Mucosa of gallbladder (tissue), 1 donor: Measurements from ENCODE around the gene PLA2G4E. TPM values are rescaled to one million over a fixed set of nuclear protein-coding genes. Genes with fewer than 3 reads are reported as not detected.

Experiments
- DNase-seq: peaks from one replicate; pipeline ENCODE4 v3.0.0-alpha.2; 2020; ENCODE audit warnings: low spot score
- total RNA-seq: library from RNA; stranded (reverse); gene quantifications from one replicate; pipeline ENCODE4 v1.2.1, GENCODE V29; 2021
- donor health status: DM: no; HTN: no; CAD: no.

The PLA2G4E gene
- total RNA-seq, 1 donor from 2014 or later: 0.09 TPM

- DNase-seq: no peak
Observed at GRCh38 chr15:42018306-42019224, 2.3 kb downstream of the PLA2G4E start.

GRCh38 chr15:42016971-42017370 lies 3.9 kb downstream of the PLA2G4E start:
- no peak for DNase-seq

GRCh38 chr15:42014406-42014805 lies 6.4 kb downstream of the PLA2G4E start:
- DNase-seq: no peak

GRCh38 chr15:42012928-42013482 lies 7.8 kb downstream of the PLA2G4E start:
- DNase-seq: no peak

GRCh38 chr15:42012241-42012640 lies 8.6 kb downstream of the PLA2G4E start:
- peak; percentile 39 for DNase-seq

GRCh38 chr15:42011074-42011473 lies 9.8 kb downstream of the PLA2G4E start:
- DNase-seq: no peak

- DNase-seq: no peak
Observed at GRCh38 chr15:42010434-42010833, 10.4 kb downstream of the PLA2G4E start.

GRCh38 chr15:42009474-42009873 lies 11.4 kb downstream of the PLA2G4E start:
- no peak for DNase-seq

- no peak for DNase-seq
Observed at GRCh38 chr15:42009022-42009421, 11.8 kb downstream of the PLA2G4E start.

GRCh38 chr15:42007386-42007785 lies 13.5 kb downstream of the PLA2G4E start:
- DNase-seq: no peak

- no peak for DNase-seq
Observed at GRCh38 chr15:42002333-42002732, 18.5 kb downstream of the PLA2G4E start.

- no peak for DNase-seq
Observed at GRCh38 chr15:42001236-42001635, 19.6 kb downstream of the PLA2G4E start.

- DNase-seq: no peak
Observed at GRCh38 chr15:41999290-42000285, 21.3 kb downstream of the PLA2G4E start.

GRCh38 chr15:41997845-41998244 lies 23.0 kb downstream of the PLA2G4E start:
- no peak for DNase-seq

- no peak for DNase-seq
Observed at GRCh38 chr15:41996921-41997592, 23.8 kb downstream of the PLA2G4E start.

- DNase-seq: no peak
Observed at GRCh38 chr15:41996376-41996775, 24.5 kb downstream of the PLA2G4E start.

- DNase-seq: no peak
Observed at GRCh38 chr15:41995476-41995855, 25.4 kb downstream of the PLA2G4E start.

- DNase-seq: no peak
Observed at GRCh38 chr15:41994772-41995475, 25.9 kb downstream of the PLA2G4E start.

- DNase-seq: no peak
Observed at GRCh38 chr15:41994171-41994650, 26.6 kb downstream of the PLA2G4E start.

GRCh38 chr15:41993472-41994170 lies 27.2 kb downstream of the PLA2G4E start:
- DNase-seq: no peak
